Colonic mucosa (tissue), 4 donors: ENCODE data around the gene YEATS2. TPM values are rescaled to one million over a fixed set of nuclear protein-coding genes. Genes with fewer than 3 reads are reported as not detected.
"Not testable (repeated sequence)": the region's sequence is repeated elsewhere in the genome, so short reads cannot be mapped to it uniquely, and the experiment has no call there.

Experiments used
- DNase-seq: peaks from one replicate; pipeline ENCODE4 v3.0.0-alpha.2; 2020
- H3K27ac ChIP-seq: fragments of 200-600 bp; one replicate; pipeline ENCODE4 v1.8.0; 2021
- H3K27me3 ChIP-seq: fragments of 200-600 bp; one replicate; pipeline ENCODE4 v1.8.0; 2021
- H3K36me3 ChIP-seq: fragments of 200-600 bp; one replicate; pipeline ENCODE4 v1.8.0; 2021
- H3K4me1 ChIP-seq: fragments of 200-600 bp; one replicate; pipeline ENCODE4 v1.8.0; 2021; ENCODE audit warnings: mild to moderate bottlenecking
- H3K4me3 ChIP-seq: fragments of 200-600 bp; one replicate; pipeline ENCODE4 v1.8.0; 2021
- H3K9ac ChIP-seq, 2 donors: one replicate each; pipeline ENCODE4 v1.7.0; 2013; ENCODE audit warnings: control low read depth in 2 of 2, low read depth in 2 of 2, low read length in 2 of 2
- H3K9me3 ChIP-seq: fragments of 200-600 bp; one replicate; pipeline ENCODE4 v1.8.0; 2021
- CTCF ChIP-seq: fragments of 200-600 bp; IDR thresholded peaks from one replicate; pipeline ENCODE4 v1.8.0; 2022; ENCODE audit warnings: antibody characterized with exemption, mild to moderate bottlenecking
- intact Hi-C: fragments of 100-400 bp; cut with DNase I; formaldehyde crosslinking; loops from one replicate; pipeline ENCODE4 v1.14.1; 2022
- total RNA-seq, 2 donors: library from RNA; stranded (reverse); fragmentation: NEBNext Ultra II Directional in 1 of 2; extraction: Animal tissue kit (Norgen Biotek cat#: 25700) in 1 of 2; gene quantifications; one replicate each; pipeline ENCODE4 v1.2.1, GENCODE V29; 2021
- donor health status: healthy.
- donor health status: DM: no; HTN: no; CAD: no.
- donor health status: DM: no; HTN: no; CAD: no.

YEATS2 gene
- total RNA-seq, 2 donors from 2014 or later, result 17.3 to 25.2 TPM

GRCh38 chr3:183664913-183665381 lies 32.6 kb upstream of the YEATS2 start:
- no peak for TF ChIP-seq CTCF
- H3K36me3 ChIP-seq, result no peaks in the 10 kb centered on the region
- intact Hi-C loops, result no loop called here

DNA sequence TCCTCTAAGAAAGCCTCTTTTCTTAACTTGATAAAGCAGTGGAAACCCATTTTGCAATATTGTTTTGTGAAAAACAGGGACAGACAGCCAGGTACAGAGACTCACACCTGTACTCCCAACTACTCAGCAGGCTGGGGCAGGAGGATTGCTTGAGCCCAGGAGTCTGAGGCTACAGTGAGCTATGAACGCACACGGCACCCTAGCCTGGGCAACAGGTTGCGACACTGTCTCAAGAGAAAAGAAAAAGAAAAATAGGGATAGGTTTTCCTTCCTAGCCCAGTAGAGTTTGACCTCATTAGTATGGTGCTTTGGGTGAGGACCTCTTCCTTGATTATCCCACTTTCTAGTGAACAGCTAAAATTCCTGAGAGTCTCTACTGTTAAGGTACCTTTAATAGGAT lies 17.5 kb upstream of the YEATS2 start:
- TF ChIP-seq CTCF, result no peak
- H3K27me3 ChIP-seq, result no peaks in the 10 kb centered on the region
- no peaks in the 10 kb centered on the region for H3K9me3 ChIP-seq
- no peak for DNase-seq
- H3K36me3 ChIP-seq, result no peaks in the 10 kb centered on the region
- no peak overlapping the region for H3K27ac ChIP-seq
- H3K9ac ChIP-seq, result no peak overlapping the region
- intact Hi-C loops, result no loop called here
- H3K4me1 ChIP-seq, result no peaks in the 10 kb centered on the region
- H3K4me3 ChIP-seq, result no peak overlapping the region

More at GRCh38 chr3:183664913-183665381, 32.6 kb upstream of the YEATS2 start:
- H3K9me3 ChIP-seq, result no peaks in the 10 kb centered on the region
- no peak overlapping the region for H3K9ac ChIP-seq
- DNase-seq, result no peak
- H3K4me3 ChIP-seq, result no peak overlapping the region
- no peaks in the 10 kb centered on the region for H3K27me3 ChIP-seq
- no peak overlapping the region for H3K27ac ChIP-seq
- H3K4me1 ChIP-seq, result no peaks in the 10 kb centered on the region

- no peak for DNase-seq
- no peaks in the 10 kb centered on the region for H3K36me3 ChIP-seq
- no peaks in the 10 kb centered on the region for H3K4me1 ChIP-seq
- H3K9me3 ChIP-seq, result no peaks in the 10 kb centered on the region
- H3K27ac ChIP-seq, result no peak overlapping the region
- no peak overlapping the region for H3K4me3 ChIP-seq
- intact Hi-C loops, result no loop called here
- TF ChIP-seq CTCF, result no peak
- no peak overlapping the region for H3K9ac ChIP-seq
- no peaks in the 10 kb centered on the region for H3K27me3 ChIP-seq
Measured at GRCh38 chr3:183687705-183688104, 9.9 kb upstream of the YEATS2 start.

DNA sequence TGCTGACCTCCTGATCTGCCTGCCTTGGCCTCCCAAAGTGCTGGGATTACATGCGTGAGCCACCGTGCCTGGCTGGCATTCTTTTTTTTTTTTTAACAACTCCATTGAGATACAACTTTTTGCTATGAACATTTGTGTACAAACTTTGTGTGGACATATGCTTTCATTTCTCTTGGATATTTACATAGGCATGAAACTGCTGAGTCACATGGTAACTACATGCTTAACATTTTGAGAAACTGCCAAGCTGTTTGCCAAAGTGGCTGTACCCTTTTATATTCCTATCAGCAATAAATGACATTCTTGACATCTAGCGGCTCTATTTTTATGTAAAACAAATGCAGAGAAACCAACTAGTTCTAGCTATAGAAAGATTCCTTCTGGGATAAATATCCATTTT lies 8.7 kb upstream of the YEATS2 start:
- Histone ChIP-seq H3K4me1 (no peaks in the 10 kb centered on the region), H3K27me3 (no peaks in the 10 kb centered on the region), H3K36me3 (no peaks in the 10 kb centered on the region), H3K9me3 (no peaks in the 10 kb centered on the region), H3K27ac (no peak overlapping the region), H3K9ac (no peak overlapping the region), H3K4me3 (no peak overlapping the region)
- intact Hi-C loops, result no loop called here
- TF ChIP-seq CTCF, result no peak
- no peak for DNase-seq

DNA sequence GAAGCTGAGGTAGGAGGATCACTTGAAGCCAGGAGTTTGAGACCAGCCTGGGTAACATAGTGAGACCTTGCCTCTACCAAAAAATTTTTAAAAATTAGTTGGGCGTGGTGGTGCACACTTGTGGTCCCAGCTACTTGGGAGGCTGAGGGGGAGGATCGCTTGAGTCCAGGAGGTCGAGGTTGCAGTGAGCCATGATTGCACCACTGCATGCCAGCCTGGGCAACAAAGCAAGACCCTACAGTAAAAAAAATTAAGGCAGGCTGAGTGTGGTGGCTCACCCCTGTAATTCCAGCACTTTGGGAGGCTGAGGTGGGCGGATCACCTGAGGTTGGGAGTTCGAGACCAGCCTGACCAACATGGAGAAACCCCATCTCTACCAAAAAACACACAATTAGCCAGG lies 8.0 kb upstream of the YEATS2 start:
- H3K9ac ChIP-seq, H3K27me3 ChIP-seq, DNase-seq, H3K36me3 ChIP-seq, H3K4me3 ChIP-seq, H3K9me3 ChIP-seq, H3K4me1 ChIP-seq, H3K27ac ChIP-seq: not testable (repeated sequence)
- intact Hi-C loops, result loop anchor here (10.0 kb wide), 1 partner anchor 45 kb away; no protein-coding TSS in a partner anchor

- no peak for DNase-seq
- no peak for TF ChIP-seq CTCF
- intact Hi-C loops, result loop anchor here (10.0 kb wide), 1 partner anchor 46 kb away; no protein-coding TSS in a partner anchor
Measured at GRCh38 chr3:183690402-183690995, 7.1 kb upstream of the YEATS2 start.

More at GRCh38 chr3:183690402-183690995, 7.1 kb upstream of the YEATS2 start:
- H3K27me3 ChIP-seq, result no peaks in the 10 kb centered on the region
- H3K9me3 ChIP-seq, result no peaks in the 10 kb centered on the region
- no peaks in the 10 kb centered on the region for H3K4me1 ChIP-seq
- no peak overlapping the region for H3K4me3 ChIP-seq
- H3K27ac ChIP-seq, result no peak overlapping the region
- no peaks in the 10 kb centered on the region for H3K36me3 ChIP-seq
- no peak overlapping the region for H3K9ac ChIP-seq
